Kidney glomerular epithelial cell (primary cell): ENCODE measurements around the gene DMRTA2.
"Not testable (repeated sequence)": the region's sequence is repeated elsewhere in the genome, so short reads cannot be mapped to it uniquely, and the experiment has no call there.

ENCODE experiments used
- DNase-seq: peaks from one replicate; lab custom pipeline; 2025; lab: John Stamatoyannopoulos, UW

The DMRTA2 gene

DNA sequence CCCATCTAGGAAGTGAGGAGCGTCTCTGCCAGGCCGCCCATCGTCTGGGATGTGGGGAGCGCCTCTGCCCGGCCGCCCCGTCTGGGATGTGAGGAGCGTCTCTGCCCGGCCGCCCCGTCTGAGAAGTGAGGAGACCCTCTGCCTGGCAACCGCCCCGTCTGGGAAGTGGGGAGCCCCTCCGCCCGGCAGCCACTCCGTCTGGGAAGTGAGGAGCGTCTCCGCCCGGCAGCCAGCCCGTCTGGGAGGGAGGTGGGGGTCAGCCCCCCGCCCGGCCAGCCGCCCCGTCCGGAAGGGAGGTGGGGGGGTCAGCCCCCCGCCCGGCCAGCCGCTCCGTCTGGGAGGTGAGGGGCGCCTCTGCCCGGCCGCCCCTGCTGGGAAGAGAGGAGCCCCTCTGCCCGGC lies 41.7 kb downstream of the DMRTA2 start:
- not testable (repeated sequence) for DNase-seq

DNA sequence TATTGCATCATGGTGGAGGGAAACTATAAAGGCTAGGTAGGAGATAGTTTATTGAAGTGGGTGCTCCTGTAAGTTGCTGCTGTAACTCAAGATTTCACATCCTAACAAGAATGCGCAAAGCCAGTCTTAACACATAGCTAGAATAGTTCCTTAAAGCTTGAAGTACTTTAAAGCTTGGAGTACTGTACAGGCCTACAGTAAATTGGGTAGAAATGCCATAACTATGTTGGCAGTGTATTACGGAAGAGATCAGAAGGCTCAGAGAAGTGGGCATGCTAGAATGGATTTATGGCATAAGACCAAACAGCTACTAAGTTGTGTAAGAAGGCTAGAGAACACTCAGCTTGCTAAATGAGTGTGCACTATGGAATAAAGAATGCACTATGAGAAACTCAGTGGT lies 44.5 kb downstream of the DMRTA2 start:
- no peak for DNase-seq

DNA sequence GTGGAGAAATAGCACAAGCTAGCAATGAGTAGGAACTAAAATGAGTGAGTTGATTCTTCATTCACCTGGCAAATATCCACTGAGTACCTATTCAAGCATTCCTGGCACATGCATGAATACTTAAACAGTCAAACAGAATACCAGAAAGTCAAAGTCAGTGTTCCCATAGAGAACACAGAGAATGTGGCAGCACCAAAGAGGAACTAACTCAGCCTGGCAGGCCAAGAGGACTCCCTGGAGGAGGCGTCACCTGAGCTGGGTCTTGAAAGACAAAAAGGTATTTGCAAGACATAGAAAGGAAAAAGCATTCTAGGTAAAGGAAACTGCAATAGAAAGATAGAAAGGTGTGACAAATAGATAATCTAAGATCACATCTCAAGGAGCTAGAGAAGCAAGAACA lies 49.7 kb downstream of the DMRTA2 start:
- DNase-seq: no peak

DNA sequence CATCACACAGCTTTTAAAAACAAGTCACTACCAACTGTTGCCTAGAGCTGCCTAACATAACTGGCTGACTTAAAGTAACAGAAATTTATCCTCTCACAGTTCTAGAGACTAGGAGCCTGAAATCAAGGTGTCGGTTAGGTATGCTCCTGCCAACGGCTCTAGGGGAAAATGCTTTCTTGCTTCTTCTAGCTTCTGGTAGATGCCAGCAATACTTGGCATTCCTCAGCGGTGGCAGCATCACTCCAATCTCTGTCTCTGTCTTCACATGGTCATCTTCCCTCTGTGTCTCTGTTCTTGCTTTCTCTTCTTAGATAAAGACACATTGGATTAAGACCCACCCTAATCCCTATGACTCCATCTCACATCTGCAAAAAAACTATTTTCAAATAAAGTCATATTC lies 51.5 kb downstream of the DMRTA2 start:
- DNase-seq: no peak

DNA sequence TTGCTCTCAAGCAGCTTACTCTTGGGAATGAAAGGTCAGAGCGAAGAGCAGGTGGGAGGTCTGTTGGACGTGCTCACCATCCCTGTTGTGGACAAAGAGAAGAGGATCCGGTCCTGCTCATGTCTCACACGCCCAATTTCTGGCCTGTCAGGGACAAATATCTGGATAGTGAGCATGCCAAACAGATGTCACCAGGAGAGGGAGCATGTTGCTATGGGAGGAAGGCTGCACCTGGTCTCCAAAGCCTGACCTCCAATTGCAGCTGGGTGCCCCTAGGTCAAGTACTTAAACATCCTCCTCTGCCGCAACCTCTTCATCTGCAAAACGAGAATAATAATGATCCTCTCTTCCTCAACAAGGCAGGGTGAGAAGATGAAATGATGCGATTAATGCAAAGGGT lies 53.4 kb downstream of the DMRTA2 start:
- DNase-seq: no peak

DNA sequence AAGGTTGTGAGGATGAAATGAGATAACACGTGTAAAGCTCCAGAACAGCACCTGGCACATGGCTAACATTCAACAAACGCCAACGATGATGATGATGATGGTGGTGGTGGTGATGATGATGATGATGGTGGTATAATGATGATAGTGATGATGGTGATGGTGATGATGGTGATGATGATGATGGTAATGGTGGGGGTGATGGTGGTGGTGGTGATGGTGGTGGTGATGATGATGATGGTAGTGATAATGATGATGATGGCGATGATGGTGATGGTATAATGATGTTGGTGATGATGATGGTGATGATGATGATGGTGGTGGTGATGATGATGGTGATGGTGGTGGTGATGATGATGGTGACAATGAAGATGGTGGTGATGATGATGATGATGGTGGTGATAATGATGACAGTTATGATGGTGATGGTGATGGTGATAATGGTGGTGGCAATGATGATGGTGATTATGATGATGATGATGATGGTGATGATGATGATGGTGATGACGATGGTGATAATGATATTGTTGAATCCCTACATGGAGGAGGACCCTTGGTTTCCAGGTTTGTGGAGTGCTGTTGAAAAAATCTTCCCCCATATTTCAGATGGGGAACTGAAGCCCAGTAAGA lies 54.1 kb downstream of the DMRTA2 start:
- no peak for DNase-seq

DNA sequence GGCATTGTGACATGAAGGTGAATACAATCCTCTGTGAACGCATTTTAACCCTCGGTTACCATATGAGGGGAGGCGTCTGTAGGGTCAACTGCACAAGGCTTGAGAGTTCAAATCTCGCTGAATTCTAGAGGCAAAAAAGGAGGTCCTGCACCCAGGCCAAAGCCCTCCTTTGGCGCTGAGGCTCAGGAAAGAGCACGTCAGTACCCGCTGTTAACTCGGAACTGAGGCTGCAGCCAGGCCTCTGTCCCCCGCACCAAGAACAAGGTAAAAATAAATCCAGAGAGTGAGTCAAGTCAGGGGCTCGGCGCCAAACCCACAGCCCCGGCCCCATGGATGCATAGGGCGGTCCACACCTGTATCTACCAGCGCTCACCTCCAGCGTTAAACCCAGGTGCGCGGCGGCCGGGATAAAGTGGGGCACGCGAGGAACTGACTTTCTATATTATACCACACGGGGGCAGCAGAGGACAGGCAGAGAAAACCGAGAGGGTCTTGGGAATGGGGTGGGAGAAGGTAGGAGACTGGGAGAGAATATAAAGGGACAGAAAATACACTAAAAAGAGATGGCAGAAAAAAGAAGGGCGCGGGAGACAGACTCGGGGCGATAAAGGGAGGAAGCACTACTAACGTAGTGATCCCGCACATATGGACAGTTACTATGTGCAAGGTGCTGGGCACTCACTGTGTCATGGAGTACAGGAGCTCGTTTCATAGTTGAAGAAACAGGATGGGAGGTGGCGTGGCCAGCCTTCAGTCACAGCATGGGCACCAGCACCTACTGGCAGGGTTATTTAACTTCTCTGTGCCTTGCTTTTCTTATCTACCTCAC lies 54.9 kb downstream of the DMRTA2 start:
- DNase-seq: peak; percentile 17
